ENCODE measurements around the gene MARCHF10. TPM values are rescaled to one million over a fixed set of nuclear protein-coding genes. Genes with fewer than 3 reads are reported as not detected.

Gene MARCHF10
- total and polyA plus RNA-seq, 2 donors (not counting 1 experiment from before 2014, with no cell fraction given): 0.17 TPM; not detected in 1

DNA sequence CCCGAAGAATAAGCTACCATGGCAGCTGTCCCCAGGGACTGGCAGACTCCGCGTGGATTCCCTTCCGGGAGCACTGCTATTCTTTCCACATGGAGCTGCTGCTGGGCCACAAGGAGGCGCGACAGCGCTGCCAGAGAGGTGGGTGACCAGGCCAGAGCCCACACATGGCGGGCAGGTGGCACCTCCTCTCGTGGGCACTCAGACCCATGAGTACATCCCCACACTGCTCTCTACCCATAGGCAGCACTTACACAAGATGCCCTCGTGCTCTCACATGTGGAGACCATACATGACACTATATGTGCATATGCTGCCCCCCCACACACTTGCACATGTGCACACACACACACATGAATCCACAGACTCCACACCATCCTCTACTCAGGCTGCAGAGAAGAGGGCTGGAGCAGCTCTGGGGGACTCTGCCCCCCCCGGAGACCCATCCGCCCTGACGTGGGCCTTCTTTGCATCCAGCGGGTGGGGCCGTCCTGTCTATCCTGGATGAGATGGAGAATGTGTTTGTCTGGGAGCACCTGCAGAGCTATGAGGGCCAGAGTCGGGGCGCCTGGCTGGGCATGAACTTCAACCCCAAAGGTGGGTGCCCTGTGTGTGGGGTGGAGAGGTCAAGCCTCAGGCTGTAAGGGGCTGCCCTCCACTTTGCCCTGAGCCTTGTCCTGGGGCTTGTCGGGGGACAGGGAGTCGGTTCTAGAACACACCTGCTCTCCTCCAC, 117.8 kb downstream of the MARCHF10 start:
- Histone ChIP-seq H3K4me3 (replicated peaks in 1 of 4; ENCODE audit: control extremely low read depth in 1 of 4, insufficient read depth in 1 of 4, low read depth in 3 of 4, low read length in 4 of 4) (no peak overlapping the region), H3K4me1 (ENCODE audit: control insufficient read depth, extremely low read depth, insufficient read depth, low read length) (no peaks in the 10 kb centered on the region), H3K4me2 (ENCODE audit: extremely low read depth, insufficient read depth, low read length) (no peak overlapping the region), H3K79me2 (ENCODE audit: control insufficient read depth, insufficient read depth, low read length) (no peaks in the 10 kb centered on the region), H3K9me3 (ENCODE audit: control insufficient read depth, insufficient read depth, low read depth, low read length) (no peaks in the 10 kb centered on the region), H2AFZ (ENCODE audit: low read length) (no peak overlapping the region), H3K9ac (ENCODE audit: insufficient read depth, low read length) (no peak overlapping the region), H3K27ac (ENCODE audit: insufficient read depth, low read length) (no peak overlapping the region), H4K20me1 (ENCODE audit: control insufficient read depth, extremely low read depth, insufficient read depth, low read length) (no peaks in the 10 kb centered on the region), H3K36me3 (ENCODE audit: control insufficient read depth, insufficient read depth, low read length) (peaks cover 26% of the 10 kb centered on the region), H3K27me3 (ENCODE audit: control insufficient read depth, insufficient read depth, low read length) (no peaks in the 10 kb centered on the region)
- no peak for TF ChIP-seq CTCF (conservative IDR thresholded peaks at IDR 0.05 in 1 of 2, IDR thresholded peaks at IDR 0.05 in 1 of 2; ENCODE audit: low read depth in 1 of 2, low read length in 2 of 2)
- TF ChIP-seq EZH2 (IDR thresholded peaks at IDR 0.05; ENCODE audit: low read length, missing control alignments): no peak
- DNase-seq (ENCODE audit: low read depth in 2 of 2): no peak

- Histone ChIP-seq H4K20me1 (ENCODE audit: control insufficient read depth, extremely low read depth, insufficient read depth, low read length) (no peaks in the 10 kb centered on the region), H3K79me2 (ENCODE audit: control insufficient read depth, insufficient read depth, low read length) (no peaks in the 10 kb centered on the region), H3K9me3 (ENCODE audit: control insufficient read depth, insufficient read depth, low read depth, low read length) (no peaks in the 10 kb centered on the region), H3K4me1 (ENCODE audit: control insufficient read depth, extremely low read depth, insufficient read depth, low read length) (no peaks in the 10 kb centered on the region), H3K27me3 (ENCODE audit: control insufficient read depth, insufficient read depth, low read length) (no peaks in the 10 kb centered on the region), H3K36me3 (ENCODE audit: control insufficient read depth, insufficient read depth, low read length) (peaks cover 26% of the 10 kb centered on the region), H3K4me3 (replicated peaks in 1 of 4; ENCODE audit: control extremely low read depth in 1 of 4, insufficient read depth in 1 of 4, low read depth in 3 of 4, low read length in 4 of 4) (no peak overlapping the region), H2AFZ (ENCODE audit: low read length) (no peak overlapping the region), H3K27ac (ENCODE audit: insufficient read depth, low read length) (no peak overlapping the region), H3K4me2 (ENCODE audit: extremely low read depth, insufficient read depth, low read length) (no peak overlapping the region), H3K9ac (ENCODE audit: insufficient read depth, low read length) (no peak overlapping the region)
- TF ChIP-seq EZH2 (IDR thresholded peaks at IDR 0.05; ENCODE audit: low read length, missing control alignments) (no peak), CTCF (conservative IDR thresholded peaks at IDR 0.05 in 1 of 2, IDR thresholded peaks at IDR 0.05 in 1 of 2; ENCODE audit: low read depth in 1 of 2, low read length in 2 of 2) (no peak)
- no peak for DNase-seq (ENCODE audit: low read depth in 2 of 2)
These were observed 118.5 kb downstream of the MARCHF10 start for GRCh38 chr17:62689441-62690167.

- Histone ChIP-seq H3K27me3 (ENCODE audit: control insufficient read depth, insufficient read depth, low read length) (no peaks in the 10 kb centered on the region), H3K36me3 (ENCODE audit: control insufficient read depth, insufficient read depth, low read length) (peaks cover 23% of the 10 kb centered on the region)
These were observed 119.5 kb downstream of the MARCHF10 start for GRCh38 chr17:62688398-62689160.

More at GRCh38 chr17:62688398-62689160, 119.5 kb downstream of the MARCHF10 start:
- DNase-seq (ENCODE audit: low read depth in 2 of 2): no peak
- Histone ChIP-seq H4K20me1 (ENCODE audit: control insufficient read depth, extremely low read depth, insufficient read depth, low read length) (no peaks in the 10 kb centered on the region), H3K27ac (ENCODE audit: insufficient read depth, low read length) (no peak overlapping the region), H3K4me1 (ENCODE audit: control insufficient read depth, extremely low read depth, insufficient read depth, low read length) (no peaks in the 10 kb centered on the region), H3K4me3 (replicated peaks in 1 of 4; ENCODE audit: control extremely low read depth in 1 of 4, insufficient read depth in 1 of 4, low read depth in 3 of 4, low read length in 4 of 4) (no peak overlapping the region), H3K79me2 (ENCODE audit: control insufficient read depth, insufficient read depth, low read length) (no peaks in the 10 kb centered on the region), H3K9ac (ENCODE audit: insufficient read depth, low read length) (no peak overlapping the region), H3K4me2 (ENCODE audit: extremely low read depth, insufficient read depth, low read length) (no peak overlapping the region), H3K9me3 (ENCODE audit: control insufficient read depth, insufficient read depth, low read depth, low read length) (no peaks in the 10 kb centered on the region), H2AFZ (ENCODE audit: low read length) (no peak overlapping the region)
- TF ChIP-seq EZH2 (IDR thresholded peaks at IDR 0.05; ENCODE audit: low read length, missing control alignments) (no peak), CTCF (conservative IDR thresholded peaks at IDR 0.05 in 1 of 2, IDR thresholded peaks at IDR 0.05 in 1 of 2; ENCODE audit: low read depth in 1 of 2, low read length in 2 of 2) (no peak)

Data from fibroblast of lung (primary cell).